Measurements from ENCODE around the gene NEAT1.
A peak's percentile ranks its signal among the peaks of the same experiment; 100 is the strongest.

The NEAT1 gene

DNA sequence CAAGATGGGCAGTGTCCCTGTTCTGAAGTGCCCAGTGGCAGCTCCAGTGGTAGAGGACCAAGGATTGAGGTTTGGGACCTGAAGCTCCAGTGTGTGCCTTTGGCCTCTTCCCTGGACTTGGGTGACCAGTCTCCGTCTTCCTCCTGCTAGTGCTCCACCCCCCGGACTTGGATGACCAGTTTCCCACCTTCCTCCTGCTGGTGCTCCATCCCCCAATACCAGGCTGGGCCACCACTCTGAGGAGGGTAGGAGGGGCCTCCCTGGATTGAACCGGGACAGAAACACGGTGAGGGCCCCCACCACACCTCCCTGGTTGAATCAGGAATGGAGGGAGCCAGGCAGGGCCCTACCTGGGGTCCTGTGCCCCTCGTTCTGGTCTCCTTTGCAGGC is 10.9 kb upstream of the NEAT1 start:
- no peak for DNase-seq

GRCh38 chr11:65412271-65413076 is 10.1 kb upstream of the NEAT1 start:
- DNase-seq = no peak

DNA sequence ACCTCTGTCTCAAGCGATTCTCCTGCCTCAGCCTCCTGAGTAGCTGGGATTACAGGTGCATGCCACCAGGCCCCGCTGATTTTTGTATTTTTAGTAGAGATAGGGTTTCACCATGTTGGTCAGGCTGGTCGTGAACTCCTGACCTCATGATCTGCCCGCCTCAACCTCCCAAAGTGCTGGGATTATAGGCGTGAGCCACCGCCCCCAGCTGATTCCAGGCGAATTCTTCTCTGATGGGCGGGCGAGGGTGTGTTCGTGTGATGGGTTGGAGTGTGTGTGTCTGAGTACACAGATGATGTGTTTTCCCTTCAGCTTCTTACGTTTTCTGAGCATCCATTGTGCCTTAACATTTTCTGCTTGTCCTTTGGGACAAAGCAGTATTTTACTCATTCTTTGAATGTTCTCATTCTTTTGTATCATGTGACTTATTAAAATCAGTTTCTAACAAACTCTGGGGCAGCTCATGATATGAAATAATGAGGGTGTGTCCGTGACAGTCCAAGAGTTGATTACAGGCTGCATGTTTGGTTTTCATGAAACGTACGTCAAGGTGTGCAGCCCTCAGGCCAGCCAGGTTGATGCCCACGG is 9.4 kb upstream of the NEAT1 start:
- peak; percentile 11 for DNase-seq

- DNase-seq = no peak
Measured at GRCh38 chr11:65414776-65415498, 7.7 kb upstream of the NEAT1 start.

DNA sequence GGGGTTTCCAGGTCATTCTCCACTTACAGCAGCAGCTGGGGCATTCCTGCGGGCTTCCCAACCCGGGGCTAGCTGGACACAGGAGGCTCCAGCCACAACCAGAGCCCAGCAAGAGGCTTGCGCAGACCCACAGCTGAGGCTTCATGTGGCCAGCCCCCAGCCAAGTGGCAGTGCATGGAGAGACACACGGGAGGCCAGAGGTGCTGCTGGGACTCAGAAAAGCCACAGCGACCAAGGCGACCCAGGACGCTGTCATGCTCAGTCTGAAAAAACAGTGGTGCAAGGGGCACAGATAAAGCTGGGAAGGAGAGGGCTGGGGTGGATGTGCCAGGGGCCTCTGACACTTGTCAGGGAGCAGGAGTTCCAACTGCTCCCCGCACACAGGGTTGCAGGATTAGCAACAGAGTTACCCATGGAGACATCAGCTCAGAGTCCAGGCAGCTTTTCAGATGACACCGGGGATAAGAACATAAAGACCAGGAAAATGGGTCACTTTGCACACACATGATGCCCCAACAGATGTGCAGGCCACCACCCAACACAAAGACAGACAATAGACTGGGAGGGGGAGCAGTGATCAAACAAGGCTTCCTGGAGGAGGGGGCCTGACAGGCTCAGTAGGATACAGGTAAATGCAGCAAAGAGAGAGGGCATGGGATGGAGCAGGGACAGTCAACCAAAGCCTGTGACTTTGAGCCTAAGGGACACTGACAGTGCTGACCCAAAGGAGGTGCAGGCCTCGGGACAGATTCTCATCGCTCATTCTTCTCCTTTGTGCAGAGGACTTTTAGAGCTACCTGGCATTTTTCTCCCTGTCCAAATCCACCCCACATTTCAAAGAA is 6.9 kb upstream of the NEAT1 start:
- no peak for DNase-seq

GRCh38 chr11:65416341-65416824 is 6.2 kb upstream of the NEAT1 start:
- peak; percentile 96 for DNase-seq

DNA sequence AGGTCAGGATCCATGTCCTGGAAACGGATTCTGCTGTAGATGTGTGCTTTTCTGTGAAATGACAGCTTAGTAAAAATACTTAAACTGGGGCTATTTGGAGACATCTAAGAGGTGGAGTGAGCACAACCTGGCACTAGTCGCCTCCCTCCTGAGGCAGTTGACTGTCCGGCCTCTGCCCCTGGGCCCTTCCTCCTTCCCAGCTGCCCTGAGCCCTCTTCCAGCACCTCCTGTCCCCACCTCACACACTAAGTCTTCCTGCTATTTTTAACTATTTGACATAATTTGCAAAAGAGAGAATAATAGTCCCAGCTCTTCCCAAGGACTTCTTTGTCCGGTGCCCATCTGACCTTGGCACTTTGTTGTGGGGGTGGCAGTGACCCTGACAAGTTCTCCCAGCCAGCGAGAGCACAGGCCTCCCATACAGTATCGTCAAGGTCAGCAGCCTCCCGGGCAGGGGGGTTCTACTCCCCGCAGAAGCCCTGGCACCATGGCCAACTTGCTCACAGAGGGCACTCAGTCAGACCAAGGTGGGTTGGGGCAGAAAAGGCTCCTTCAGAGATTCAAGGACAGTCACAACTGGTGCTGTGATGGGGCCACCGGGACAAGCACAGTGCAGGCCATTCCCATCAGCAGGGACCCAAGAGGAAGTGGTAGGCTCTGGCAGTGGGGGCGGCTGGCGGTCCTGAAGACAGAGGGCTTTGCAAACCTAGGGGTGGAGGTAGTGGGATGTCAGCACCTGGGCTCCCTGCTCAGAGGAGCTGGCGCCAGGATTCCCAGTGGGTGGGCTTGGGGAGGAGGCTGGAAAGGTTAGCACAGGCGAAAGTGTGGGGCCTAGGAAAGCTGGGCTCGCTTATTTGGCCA is 5.5 kb upstream of the NEAT1 start:
- peak; percentile 42 for DNase-seq

DNA sequence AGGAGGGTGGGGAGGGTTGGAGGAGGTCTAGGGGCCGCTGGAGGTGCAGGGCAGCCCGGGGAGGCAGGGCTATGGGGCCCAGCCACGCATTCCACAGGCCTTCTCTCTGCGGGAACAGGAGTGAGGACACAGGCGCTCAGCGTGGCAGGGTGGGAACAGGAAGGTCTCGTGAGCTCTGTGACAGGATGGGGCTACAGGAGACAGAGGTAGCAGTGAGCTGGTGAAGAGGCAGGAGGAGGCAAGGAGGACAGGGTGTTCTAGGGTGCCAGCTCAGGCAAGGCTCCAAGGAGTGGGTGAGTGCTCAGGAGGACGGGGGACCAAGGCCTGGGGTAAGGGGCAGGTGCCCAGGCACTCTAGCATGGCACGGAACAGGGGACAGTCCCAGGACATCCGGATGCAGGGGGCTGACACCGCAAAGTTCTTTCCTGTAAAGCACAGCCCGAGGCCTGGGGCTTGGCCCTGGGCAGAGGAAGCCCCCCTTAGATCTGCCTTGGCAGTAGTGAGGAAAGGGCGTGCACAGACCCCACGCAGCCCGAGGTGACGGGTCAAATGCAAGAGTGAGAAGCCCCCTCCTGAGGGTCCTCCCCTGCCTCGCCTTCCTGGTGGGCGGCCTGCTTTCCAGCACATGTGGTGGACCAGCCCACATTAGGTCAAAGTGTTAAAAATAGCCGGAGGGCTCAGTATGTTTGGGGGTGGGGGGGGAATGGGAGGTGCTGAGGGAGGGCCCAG is 4.7 kb upstream of the NEAT1 start:
- no peak for DNase-seq

DNA sequence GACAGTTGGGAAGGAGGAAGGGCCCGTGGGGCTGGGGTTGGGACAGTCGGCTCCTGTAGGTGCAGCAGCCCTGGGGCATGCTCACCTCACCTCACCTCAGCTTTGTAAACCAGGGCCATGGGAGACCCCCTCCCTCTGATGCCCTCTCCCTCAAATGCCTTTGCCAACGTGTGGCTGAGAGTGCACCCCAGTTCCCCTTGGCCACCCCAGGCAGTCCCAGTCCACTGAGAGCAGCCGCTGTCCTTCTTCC is 4.2 kb upstream of the NEAT1 start:
- no peak for DNase-seq

GRCh38 chr11:65418681-65419459 is 3.7 kb upstream of the NEAT1 start:
- peak; percentile 68 for DNase-seq

GRCh38 chr11:65419460-65419771 is 3.2 kb upstream of the NEAT1 start:
- DNase-seq = no peak

GRCh38 chr11:65419772-65420481 is 2.7 kb upstream of the NEAT1 start:
- peak; percentile 45 for DNase-seq

- no peak for DNase-seq
Measured at GRCh38 chr11:65420506-65420905, 2.1 kb upstream of the NEAT1 start.

- DNase-seq = peak; percentile 86
Measured at GRCh38 chr11:65420979-65421793, 1.4 kb upstream of the NEAT1 start.

DNA sequence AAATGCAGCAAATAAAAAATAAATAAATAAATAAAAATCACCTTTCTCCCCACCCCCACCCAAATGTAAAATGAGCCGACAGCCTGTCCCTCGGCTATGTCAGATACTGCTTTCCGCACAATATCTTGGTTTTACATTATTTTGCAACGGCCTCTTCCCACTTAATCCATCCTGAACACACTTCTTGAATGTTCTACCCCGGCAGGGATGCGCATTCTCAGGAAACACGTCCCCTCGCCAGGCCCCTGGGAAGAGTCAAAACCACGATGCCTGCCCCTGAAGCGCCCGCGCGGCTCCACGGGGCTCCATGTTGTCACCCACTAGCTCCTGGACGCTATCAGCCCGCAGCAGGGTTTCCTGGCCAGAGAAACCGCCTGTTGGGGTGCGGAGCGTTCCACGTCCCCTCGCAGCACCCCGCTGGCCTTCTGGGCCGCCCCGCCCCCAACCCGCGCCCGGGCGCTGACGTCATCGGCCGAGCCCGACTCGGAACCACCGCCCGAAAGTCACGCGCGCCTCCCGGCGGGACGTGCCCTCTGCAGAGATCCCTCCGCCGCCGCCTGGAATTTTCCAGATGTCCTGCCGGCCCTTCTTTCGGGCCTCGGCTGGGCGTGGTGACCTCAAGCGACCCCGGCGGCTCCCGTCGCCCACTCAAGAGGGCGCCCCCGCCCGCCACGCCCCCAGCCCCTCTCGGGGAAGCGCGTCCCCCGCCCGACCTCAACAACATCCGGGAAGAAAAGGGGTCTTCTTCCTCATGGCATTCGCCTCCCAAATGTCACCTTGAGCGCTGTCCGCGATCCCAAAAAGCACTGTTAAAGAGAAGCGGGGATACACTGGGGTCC is 585 bp upstream of the NEAT1 start:
- peak; percentile 91 for DNase-seq

DNA sequence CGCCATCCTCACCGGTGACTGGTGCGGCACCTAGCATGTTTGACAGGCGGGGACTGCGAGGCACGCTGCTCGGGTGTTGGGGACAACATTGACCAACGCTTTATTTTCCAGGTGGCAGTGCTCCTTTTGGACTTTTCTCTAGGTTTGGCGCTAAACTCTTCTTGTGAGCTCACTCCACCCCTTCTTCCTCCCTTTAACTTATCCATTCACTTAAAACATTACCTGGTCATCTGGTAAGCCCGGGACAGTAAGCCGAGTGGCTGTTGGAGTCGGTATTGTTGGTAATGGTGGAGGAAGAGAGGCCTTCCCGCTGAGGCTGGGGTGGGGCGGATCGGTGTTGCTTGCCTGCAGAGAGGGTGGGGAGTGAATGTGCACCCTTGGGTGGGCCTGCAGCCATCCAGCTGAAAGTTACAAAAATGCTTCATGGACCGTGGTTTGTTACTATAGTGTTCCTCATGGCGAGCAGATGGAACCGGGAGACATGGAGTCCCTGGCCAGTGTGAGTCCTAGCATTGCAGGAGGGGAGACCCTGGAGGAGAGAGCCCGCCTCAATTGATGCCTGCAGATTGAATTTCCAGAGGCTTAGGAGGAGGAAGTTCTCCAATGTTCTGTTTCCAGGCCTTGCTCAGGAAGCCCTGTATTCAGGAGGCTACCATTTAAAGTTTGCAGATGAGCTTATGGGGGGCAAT is 1.1 kb downstream of the NEAT1 start:
- DNase-seq = peak; percentile 40

DNA sequence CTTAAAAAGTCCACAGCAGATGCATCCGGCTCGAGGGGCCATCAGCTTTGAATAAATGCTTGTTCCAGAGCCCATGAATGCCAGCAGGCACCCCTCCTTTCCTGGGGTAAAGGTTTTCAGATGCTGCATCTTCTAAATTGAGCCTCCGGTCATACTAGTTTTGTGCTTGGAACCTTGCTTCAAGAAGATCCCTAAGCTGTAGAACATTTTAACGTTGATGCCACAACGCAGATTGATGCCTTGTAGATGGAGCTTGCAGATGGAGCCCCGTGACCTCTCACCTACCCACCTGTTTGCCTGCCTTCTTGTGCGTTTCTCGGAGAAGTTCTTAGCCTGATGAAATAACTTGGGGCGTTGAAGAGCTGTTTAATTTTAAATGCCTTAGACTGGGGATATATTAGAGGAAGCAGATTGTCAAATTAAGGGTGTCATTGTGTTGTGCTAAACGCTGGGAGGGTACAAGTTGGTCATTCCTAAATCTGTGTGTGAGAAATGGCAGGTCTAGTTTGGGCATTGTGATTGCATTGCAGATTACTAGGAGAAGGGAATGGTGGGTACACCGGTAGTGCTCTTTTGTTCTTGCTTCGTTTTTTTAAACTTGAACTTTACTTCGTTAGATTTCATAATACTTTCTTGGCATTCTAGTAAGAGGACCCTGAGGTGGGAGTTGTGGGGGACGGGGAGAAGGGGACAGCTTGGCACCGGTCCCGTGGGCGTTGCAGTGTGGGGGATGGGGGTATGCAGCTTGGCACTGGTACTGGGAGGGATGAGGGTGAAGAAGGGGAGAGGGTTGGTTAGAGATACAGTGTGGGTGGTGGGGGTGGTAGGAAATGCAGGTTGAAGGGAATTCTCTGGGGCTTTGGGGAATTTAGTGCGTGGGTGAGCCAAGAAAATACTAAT is 1.9 kb downstream of the NEAT1 start:
- DNase-seq = peak; percentile 71

Data from activated CD8-positive, alpha-beta memory T cell treated with anti-CD3 and anti-CD28 coated beads, Interleukin-2, amount 50 U/mL, for 4 hours (primary cell).